HG02852 (cell line): Measurements from ENCODE around the gene ABCA5.
"Not testable (repeated sequence)": the region's sequence is repeated elsewhere in the genome, so short reads cannot be mapped to it uniquely, and the experiment has no call there.

Experiments used
- ATAC-seq: cut with Tn5 transposase; IDR thresholded peaks from one replicate; pipeline ENCODE4 v1.9.1; 2021; ENCODE audit warnings: mild to moderate bottlenecking, moderate library complexity; ENCODE audit not compliant: unreplicated experiment

The ABCA5 gene

DNA sequence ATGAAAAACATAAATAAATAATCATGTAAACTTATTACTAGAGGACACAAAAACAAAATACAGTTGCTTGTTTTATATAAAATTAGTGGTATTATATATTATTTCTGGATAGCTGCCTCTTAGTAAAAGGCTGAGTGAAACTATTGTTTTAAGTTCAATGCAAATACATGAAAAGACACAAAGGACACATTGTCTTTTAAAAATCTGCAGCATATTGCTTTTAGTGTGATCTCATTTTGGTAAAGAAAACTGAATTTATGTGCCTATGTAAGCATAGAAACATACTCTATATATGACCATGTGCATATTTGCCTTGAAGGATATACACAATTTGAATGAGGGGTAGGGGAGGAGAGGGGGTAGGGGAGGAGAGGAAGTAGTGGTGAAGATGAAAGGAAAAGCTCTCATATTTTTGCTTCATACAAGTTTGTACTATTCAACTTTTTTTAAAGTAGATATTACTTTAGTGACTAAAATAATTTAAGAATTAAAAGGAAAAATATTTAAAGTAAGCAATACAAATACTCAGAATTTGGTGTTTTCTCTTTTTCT, 104.2 kb downstream of the ABCA5 start:
- no peak for ATAC-seq

DNA sequence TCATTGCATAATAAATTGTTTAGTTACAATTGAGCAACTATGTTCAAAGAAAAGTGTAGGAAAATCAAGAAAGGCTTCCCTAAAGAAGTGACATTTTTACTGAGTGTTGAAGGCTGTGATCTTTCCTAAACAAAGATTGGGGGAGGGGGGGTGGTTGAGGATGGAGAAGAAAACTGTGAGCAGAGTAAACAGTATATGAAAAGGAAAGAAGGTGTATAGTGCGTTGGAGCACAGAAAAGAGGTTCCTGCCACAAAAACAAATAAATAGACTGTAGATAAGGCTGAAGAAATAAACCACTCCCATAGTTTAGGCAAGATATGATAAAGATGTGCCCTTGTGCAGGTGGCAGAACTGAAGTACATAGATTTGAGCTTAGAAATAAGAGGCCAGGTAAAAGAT, 106.8 kb downstream of the ABCA5 start:
- ATAC-seq, result no peak

DNA sequence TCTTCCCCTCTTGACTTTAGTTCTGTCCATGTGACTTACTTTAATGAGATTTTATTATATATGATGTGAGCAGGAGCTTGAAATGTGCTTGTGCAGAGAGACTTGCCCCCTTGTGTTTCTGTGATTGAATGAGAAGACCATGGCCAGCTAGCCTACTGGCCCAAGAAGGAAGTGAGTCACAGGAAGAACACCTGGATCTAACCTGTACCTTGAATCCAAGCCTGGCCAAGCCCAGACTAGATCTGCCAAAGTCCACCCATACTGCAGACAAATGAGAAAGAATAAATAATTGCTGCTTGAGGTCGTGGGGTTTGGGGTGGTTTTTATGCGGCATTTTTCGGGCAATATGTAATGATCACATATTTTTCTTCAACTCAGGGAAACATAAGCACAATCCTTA, 107.9 kb downstream of the ABCA5 start:
- no peak for ATAC-seq

DNA sequence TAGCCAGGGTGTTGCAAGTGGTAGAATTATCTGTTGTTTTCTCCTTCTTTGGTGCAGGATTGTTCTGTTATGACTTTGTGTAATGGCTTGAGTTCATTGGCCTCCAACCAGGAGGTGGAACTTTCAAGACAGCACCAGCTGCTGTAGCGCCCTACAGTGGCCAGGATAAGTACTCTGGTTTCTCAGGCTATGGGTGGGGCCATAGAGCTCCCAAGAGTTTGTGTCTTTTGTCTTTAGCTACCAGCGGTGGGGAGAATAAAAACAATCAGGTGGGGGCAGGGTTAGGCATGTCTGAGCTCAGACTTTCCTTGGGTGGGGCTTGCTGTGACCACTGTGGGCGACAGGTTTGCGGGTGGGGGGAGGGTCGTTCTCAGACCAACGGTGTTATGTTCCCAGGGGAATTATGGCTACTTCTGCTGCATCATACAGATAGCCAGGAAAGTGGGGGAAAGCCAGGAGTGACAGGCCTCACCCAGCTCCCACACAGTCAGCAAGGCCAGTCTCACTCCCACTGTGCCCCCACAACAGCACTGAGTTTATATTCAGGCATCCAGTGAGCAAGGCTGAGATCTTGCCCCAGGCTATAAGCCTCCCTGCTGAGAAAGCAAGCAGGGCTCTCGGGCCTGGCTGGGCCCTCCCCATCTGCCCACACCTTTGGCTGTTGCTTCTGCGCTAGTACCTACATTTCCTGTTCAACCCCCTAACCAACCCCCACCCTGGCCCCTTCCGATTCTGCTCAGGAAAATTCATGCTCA, 113.7 kb downstream of the ABCA5 start:
- no peak for ATAC-seq

DNA sequence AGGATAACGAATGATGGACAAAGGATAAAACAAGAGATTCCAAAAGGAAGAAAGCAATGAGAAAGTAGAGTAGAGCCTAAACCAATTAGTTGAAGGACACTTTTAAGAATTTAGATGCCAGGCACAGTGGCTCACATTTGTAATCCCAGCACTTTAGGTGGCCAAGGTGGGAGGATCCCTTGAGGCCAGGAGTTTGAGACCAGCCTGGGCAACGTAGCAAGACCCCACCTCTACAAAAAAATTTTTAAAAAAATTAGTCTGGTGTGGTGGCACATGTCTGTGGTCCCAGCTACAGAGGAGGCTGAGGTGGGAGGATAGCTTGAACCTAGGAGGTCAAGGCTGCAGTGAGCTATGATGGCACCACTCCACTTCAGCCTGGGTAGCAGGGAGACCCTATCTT, 118.3 kb downstream of the ABCA5 start:
- ATAC-seq, result no peak

DNA sequence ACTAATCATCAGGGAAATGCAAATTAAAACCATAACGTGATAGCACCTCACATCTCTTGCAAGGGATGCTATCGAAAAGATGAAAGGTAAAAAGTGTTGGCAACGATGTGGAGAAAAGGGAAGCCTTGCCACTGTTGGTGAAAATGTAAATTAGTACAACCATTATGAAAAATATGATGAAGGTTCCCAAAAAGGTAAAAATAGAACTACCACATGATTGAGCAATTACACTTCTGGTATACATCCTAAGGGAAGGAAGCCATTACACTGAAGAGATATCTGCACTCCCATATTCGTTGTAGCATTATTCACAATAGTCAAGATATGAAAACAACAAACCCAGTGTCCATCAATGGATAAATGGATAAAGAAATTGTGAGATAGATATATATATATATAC, 119.8 kb downstream of the ABCA5 start:
- no peak for ATAC-seq

DNA sequence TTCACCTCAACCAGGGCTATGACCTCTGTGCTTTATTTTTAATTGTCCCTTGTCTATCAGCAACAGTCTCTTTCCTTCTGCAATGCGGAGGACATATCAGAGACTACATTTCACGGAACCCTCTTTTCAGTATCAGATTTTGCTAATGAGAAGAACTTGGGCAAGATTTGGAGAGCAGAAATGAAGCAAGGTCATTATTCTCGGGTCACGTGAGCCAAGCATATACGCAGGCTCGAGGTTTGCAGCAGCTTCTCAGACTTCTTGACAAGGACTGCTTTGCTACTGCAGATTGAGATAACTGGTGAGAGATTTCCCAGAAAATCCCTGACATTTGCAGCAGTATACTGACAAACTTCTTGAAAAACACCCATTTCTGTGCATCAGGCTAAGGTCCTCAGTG, 128.7 kb downstream of the ABCA5 start:
- ATAC-seq, result no peak

DNA sequence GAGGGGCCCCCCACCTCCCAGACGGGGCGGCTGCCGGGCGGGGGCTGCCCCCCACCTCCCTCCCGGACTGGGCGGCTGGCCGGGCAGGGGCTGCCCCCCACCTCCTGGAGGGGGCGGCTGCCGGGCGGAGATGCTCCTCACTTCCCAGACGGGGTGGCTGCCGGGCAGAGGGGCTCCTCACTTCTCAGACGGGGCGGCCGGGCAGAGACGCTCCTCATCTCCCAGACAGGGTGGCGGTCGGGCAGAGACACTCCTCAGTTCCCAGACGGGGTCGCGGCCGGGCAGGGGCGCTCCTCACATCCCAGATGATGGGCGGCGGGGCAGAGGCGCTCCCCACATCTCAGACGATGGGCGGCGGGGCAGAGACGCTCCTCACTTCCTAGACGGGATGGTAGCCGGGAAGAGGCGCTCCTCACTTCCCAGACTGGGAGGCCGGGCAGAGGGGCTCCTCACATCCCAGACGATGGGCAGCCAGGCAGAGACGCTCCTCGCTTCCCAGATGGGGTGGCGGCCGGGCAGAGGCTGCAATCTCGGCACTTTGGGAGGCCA, 130.8 kb downstream of the ABCA5 start:
- not testable (repeated sequence) for ATAC-seq
